ENCODE measurements around the gene ST6GAL1. TPM values are rescaled to one million over a fixed set of nuclear protein-coding genes. Genes with fewer than 3 reads are reported as not detected.

ST6GAL1 gene
- total RNA-seq = 8.7 and 18.5 TPM in 2 replicates

GRCh38 chr3:186930143-186930640, at the start of gene ST6GAL1:
ST6GAL1 (plus strand) TSS chr3:186930526; CDS start chr3:187042704, 112,178 bp downstream.

Other genes with a start within 250 kb of the ST6GAL1 start
- gene KNG1, start 213.2 kb upstream of the ST6GAL1 start, total RNA-seq = not detected in 2 replicates
- 511 and 723 TPM in 2 replicates for gene EIF4A2, start 146.9 kb upstream of the ST6GAL1 start, total RNA-seq
- gene RFC4, start 124.0 kb upstream of the ST6GAL1 start, total RNA-seq = 13.6 and 16.4 TPM in 2 replicates
- not detected in 2 replicates for gene ADIPOQ, start 87.8 kb upstream of the ST6GAL1 start, total RNA-seq
- 15.7 and 20.7 TPM in 2 replicates for gene RPL39L, start 209.0 kb downstream of the ST6GAL1 start, total RNA-seq

Data from tracheal epithelial cell (primary cell).